ENCODE measurements around the gene MCCC1. TPM values are rescaled to one million over a fixed set of nuclear protein-coding genes. Genes with fewer than 3 reads are reported as not detected.
A peak's percentile ranks its signal among the peaks of the same experiment; 100 is the strongest.

The MCCC1 gene
- total RNA-seq, 6 experiments from 2014 or later = 15.1 to 21.2 (median 16.1) TPM

DNA sequence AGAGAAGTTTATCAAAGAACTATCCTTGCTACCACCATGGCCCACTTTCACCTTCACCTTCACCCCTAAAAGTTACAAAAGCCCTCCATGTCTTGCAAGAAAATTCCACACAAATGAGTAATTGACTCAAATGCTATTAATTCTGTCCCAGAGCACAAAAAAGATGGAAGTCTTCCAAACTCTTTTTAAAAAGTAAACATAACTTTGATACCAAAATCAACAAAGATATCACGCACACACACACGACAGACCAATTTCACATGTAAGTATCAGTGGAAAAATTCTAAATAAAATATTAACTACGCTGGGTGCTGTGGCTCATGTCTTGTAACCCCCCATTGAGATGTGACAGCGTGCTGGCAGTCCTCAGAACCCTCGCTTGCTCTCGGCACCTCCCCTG lies 1.1 kb upstream of the MCCC1 start:
- H3K4me3 Mint-ChIP-seq = peak overlapping the region; percentile 23

GRCh38 chr3:183099838-183100204 lies 525 bp upstream of the MCCC1 start:
- no peaks in the 10 kb centered on the region for H3K9me3 Mint-ChIP-seq
- peaks cover 8% of the 10 kb centered on the region for H3K36me3 Mint-ChIP-seq (ENCODE audit: low read depth)
- peaks cover 27% of the 10 kb centered on the region for H3K4me1 Mint-ChIP-seq (ENCODE audit: low read depth)
- no peaks in the 10 kb centered on the region; the same call in none of the 2 replicates for H3K27me3 Mint-ChIP-seq (ENCODE audit: insufficient read depth)
- no peak for DNase-seq
- peak overlapping the region; percentile 84 for H3K27ac Mint-ChIP-seq
- no peak for TF ChIP-seq CTCF (IDR thresholded peaks at IDR 0.05)
- H3K4me3 Mint-ChIP-seq = peak overlapping the region; percentile 99

More for the DNA sequence above, 1.1 kb upstream of the MCCC1 start:
- Mint-ChIP-seq H3K27me3 (ENCODE audit: insufficient read depth) (no peaks in the 10 kb centered on the region; the same call in none of the 2 replicates), H3K27ac (peak overlapping the region; percentile 84), H3K9me3 (no peaks in the 10 kb centered on the region), H3K4me1 (ENCODE audit: low read depth) (peaks cover 27% of the 10 kb centered on the region), H3K36me3 (ENCODE audit: low read depth) (peaks cover 8% of the 10 kb centered on the region)
- DNase-seq = peak; percentile 38
- TF ChIP-seq CTCF (IDR thresholded peaks at IDR 0.05) = no peak

DNA sequence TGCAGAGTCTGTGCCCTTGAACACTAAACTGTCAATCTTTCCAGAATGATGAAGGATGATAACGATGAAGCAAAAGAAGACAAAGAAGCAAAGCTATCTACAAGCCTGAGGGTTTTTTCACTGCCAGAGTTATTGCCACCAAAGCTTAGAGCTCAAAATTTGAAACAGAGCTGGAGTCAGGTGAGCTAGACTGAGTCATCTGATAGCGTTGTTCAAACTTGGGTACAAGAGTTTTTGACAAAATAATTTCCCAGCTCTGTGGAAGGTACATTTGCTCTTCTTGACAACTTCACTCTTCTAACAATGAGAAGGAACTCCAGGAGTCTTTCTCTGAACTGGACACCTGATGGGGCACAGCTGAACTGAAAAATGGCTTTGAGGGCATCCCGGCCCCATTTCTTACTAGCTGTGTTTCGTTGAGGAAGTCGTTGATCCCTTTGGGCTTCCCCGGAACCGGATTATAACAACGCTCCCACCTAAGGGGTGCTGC lies 715 bp downstream of the MCCC1 start:
- Mint-ChIP-seq H3K27me3 (ENCODE audit: insufficient read depth) (no peaks in the 10 kb centered on the region; the same call in none of the 2 replicates), H3K27ac (peak overlapping the region; percentile 84), H3K9me3 (no peaks in the 10 kb centered on the region), H3K4me1 (ENCODE audit: low read depth) (peaks cover 27% of the 10 kb centered on the region), H3K4me3 (peak overlapping the region; percentile 99), H3K36me3 (ENCODE audit: low read depth) (peaks cover 8% of the 10 kb centered on the region)
- DNase-seq = no peak
- TF ChIP-seq CTCF (IDR thresholded peaks at IDR 0.05) = no peak

DNA sequence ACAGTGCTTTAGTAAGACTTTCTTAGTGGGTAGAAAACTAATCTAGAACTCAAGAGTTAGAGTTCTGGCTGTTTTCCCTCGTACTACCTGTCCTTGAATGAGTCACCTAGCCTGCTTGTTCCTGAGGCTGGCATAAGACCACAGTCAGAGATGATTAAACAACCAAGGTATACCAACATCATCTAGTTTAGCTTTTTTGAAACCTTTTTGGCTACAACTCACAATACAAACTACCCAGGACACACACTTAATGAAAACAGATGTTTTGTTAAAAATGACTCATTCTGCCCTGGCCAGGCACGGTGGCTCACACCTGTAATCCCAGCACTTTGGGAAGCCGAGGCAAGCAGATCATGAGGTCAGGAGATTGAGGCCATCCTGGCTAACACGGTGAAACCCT lies 4.6 kb downstream of the MCCC1 start:
- no peak overlapping the region for H3K4me3 Mint-ChIP-seq
- no peaks in the 10 kb centered on the region for H3K9me3 Mint-ChIP-seq
- no peaks in the 10 kb centered on the region; the same call in 1 of the 2 replicates for H3K27me3 Mint-ChIP-seq (ENCODE audit: insufficient read depth)
- peaks cover 18% of the 10 kb centered on the region for H3K36me3 Mint-ChIP-seq (ENCODE audit: low read depth)
- peaks cover 18% of the 10 kb centered on the region for H3K4me1 Mint-ChIP-seq (ENCODE audit: low read depth)
- TF ChIP-seq CTCF (IDR thresholded peaks at IDR 0.05) = no peak
- no peak overlapping the region for H3K27ac Mint-ChIP-seq
- no peak for DNase-seq

GRCh38 chr3:183092256-183092655 lies 7.0 kb downstream of the MCCC1 start:
- Mint-ChIP-seq H3K27ac (no peak overlapping the region), H3K4me1 (ENCODE audit: low read depth) (0 out of 2 replicates have a peak, but pooled peaks cover under 1% of the 10 kb centered on the region), H3K9me3 (no peaks in the 10 kb centered on the region), H3K36me3 (ENCODE audit: low read depth) (peaks cover 22% of the 10 kb centered on the region), H3K27me3 (ENCODE audit: insufficient read depth) (no peaks in the 10 kb centered on the region), H3K4me3 (no peak overlapping the region)
- DNase-seq = no peak
- no peak for TF ChIP-seq CTCF (IDR thresholded peaks at IDR 0.05)

- DNase-seq = no peak
- Mint-ChIP-seq H3K9me3 (no peaks in the 10 kb centered on the region), H3K4me1 (ENCODE audit: low read depth) (peaks cover 15% of the 10 kb centered on the region), H3K27ac (no peak overlapping the region), H3K27me3 (ENCODE audit: insufficient read depth) (no peaks in the 10 kb centered on the region), H3K4me3 (no peak overlapping the region), H3K36me3 (ENCODE audit: low read depth) (peaks cover 32% of the 10 kb centered on the region)
- TF ChIP-seq CTCF (IDR thresholded peaks at IDR 0.05) = no peak
Measured at GRCh38 chr3:183087184-183087583, 12.1 kb downstream of the MCCC1 start.
